Stimulated activated CD8-positive, alpha-beta memory T cell treated with anti-CD3 and anti-CD28 coated beads, Interleukin-12 subunit alpha, Interleukin-12 subunit beta, amount 100 ng/mL, for 24 hours (primary cell): Measurements from ENCODE around the gene NECTIN2.
"Not testable (repeated sequence)": the region's sequence is repeated elsewhere in the genome, so short reads cannot be mapped to it uniquely, and the experiment has no call there.

Experiments used
- DNase-seq: peaks from one replicate; pipeline ENCODE4 v3.0.0-alpha.2; 2020; ENCODE audit errors: extremely low read depth

NECTIN2 gene

GRCh38 chr19:44908074-44908835, 62.2 kb downstream of the NECTIN2 start:
- no peak for DNase-seq

DNA sequence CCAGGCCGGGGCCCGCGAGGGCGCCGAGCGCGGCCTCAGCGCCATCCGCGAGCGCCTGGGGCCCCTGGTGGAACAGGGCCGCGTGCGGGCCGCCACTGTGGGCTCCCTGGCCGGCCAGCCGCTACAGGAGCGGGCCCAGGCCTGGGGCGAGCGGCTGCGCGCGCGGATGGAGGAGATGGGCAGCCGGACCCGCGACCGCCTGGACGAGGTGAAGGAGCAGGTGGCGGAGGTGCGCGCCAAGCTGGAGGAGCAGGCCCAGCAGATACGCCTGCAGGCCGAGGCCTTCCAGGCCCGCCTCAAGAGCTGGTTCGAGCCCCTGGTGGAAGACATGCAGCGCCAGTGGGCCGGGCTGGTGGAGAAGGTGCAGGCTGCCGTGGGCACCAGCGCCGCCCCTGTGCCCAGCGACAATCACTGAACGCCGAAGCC, 62.8 kb downstream of the NECTIN2 start:
- DNase-seq = no peak

DNA sequence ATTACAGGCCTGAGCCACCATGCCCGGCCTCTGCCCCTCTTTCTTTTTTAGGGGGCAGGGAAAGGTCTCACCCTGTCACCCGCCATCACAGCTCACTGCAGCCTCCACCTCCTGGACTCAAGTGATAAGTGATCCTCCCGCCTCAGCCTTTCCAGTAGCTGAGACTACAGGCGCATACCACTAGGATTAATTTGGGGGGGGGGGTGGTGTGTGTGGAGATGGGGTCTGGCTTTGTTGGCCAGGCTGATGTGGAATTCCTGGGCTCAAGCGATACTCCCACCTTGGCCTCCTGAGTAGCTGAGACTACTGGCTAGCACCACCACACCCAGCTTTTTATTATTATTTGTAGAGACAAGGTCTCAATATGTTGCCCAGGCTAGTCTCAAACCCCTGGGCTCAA, 63.7 kb downstream of the NECTIN2 start:
- no peak for DNase-seq

DNA sequence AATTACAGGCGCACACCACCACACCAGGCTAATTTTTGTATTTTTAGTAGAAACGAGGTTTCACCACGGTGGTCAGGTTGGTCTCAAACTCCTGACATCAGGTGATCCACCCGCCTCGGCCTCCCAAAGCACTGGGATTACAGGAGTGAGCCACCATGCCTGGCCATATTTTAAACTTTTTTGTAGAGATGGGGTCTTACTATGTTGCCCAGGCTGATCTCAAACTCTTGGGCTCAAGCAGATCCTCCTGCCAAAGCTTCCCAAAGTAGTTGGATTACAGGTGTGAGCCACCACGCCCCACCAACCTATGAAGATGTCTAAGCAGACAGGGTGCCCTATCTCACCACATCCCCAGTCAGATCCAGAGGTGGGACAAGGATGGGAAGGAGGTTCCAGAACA, 65.8 kb downstream of the NECTIN2 start:
- DNase-seq = not testable (repeated sequence)

GRCh38 chr19:44912854-44913253, 66.8 kb downstream of the NECTIN2 start:
- DNase-seq = no peak

DNA sequence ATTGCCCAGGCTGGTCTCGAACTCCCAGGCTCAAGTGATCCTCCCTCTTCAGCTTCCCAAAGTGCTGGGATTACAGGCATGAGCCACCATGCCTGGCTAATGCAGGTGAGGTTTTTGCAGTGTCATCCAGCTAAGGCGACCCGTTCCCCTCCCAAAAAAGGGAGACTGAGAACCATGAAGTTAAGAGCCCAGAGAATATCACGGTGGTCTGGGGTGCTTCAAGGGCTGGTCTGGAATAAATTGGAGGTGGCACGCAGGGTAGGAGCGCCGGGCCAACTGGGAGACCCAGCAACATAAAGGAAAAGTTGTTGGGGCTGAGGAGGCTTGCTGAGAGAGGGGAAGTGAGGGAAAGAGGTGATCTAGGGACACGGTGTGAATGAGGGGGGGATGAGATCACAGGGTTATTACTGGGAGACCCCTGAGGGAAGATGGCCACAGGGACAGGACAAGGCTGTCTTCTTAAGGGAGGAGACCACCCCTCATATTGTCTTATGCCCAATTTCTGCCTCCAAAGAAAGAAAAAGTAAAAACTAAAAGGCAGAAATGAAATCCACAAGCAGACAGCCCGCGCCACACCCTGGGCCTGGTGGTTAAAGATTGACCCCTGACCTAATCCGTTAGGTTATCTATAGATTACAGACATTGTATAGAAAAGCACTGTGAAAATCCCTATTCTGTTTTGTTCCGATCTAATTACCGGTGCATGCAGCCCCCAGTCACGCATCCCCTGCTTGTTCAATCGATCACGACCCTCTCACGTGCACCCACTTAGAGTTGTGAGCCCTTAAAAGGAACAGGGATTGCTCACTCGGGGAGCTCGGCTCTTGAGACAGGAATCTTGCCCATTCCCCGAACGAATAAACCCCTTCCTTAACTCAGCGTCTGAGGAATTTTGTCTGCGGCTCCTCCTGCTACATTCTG, 67.7 kb downstream of the NECTIN2 start:
- DNase-seq = not testable (repeated sequence)

DNA sequence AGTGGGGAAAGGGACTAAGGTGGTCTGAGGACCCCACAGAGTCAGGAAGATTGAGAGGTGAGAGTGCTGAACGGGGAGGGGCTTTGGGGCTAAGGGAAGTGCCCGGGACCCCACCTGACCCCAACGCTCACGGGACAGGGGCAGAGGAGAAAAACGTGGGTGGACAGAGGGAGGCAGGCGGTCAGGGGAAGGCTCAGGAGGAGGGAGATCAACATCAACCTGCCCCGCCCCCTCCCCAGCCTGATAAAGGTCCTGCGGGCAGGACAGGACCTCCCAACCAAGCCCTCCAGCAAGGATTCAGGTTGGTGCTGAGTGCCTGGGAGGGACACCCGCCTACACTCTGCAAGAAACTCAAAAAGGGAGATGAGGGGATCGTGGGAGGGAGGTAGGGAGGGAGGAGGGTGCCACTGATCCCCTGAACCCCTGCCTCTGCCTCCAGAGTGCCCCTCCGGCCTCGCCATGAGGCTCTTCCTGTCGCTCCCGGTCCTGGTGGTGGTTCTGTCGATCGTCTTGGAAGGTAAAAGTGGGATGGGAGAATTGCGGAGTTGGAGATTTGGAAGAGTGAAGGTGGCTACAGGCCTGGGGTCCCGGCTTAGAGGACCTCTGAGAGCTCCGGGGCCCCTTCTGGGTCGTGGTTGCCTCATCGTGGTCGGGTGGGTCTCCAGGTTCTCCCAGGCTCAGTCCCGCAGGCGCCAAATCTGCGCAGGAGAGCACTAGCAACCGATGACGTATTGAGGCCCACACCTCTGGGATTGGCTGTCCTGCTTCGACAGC, 68.5 kb downstream of the NECTIN2 start, which contains the start of gene APOC1:
APOC1 (plus strand) TSS at position 176 of the 774 bp plus-strand sequence; CDS start at position 460, 284 bp downstream.
- DNase-seq = peak; percentile 44

- DNase-seq = no peak
Observed at GRCh38 chr19:44924243-44924725, 78.2 kb downstream of the NECTIN2 start.

DNA sequence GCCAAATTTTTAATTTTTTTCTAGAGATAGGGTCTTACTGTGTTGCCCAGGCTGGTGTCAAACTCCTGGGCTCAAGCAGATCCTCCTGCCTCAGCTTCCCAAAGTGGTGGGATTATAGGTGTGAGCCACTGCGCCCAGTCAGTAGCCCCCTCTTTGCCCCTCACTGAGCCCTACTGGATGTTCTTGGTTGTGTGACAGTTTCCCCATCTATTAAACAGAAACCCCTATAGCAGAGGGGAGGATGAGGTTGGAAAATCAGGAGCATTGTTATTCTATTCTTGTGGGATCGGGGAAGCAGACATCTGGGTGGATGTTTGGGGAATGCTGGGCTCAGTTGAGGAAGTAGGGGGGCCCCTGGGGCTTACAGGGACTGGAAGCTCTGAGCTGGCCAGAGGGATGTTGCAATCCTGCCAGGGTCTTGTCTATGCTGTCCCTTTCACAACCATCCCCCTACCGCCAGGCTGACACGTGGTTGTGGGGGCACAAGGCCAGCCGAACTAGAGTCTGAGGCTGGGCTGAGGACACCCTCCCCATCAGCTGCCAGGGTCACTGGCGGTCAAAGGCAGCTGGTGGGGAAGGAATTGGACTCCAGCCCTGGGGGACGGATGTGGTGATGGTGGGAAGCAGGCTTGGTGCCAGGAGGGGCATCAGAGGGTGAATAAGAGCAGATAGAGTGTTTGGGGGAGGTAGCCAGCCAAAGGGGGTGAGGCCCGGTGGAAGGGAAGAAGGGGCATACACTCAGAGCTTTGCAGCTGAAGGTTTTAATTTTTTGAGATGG, 79.2 kb downstream of the NECTIN2 start:
- DNase-seq = no peak

- not testable (repeated sequence) for DNase-seq
Observed at GRCh38 chr19:44926245-44927077, 80.4 kb downstream of the NECTIN2 start.

DNA sequence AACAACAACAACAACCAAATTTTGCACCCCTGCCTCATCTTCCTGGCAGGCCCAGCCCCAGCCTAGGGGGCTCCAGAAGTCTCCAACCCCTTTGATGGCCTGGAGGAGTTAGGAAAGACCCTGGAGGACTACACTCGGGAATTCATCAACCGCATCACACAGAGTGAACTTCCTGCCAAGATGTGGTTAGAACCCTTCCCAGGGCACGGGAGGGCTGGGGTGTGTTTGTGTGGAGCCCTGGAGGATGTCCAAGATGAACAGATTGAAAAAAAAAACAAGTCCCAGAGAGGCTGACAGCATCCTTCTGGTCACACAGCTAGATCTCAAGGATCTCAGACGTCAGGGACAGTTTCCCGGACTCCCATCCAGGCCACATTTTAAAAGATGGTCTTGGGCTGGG, 81.6 kb downstream of the NECTIN2 start:
- DNase-seq = no peak

GRCh38 chr19:44930088-44930487, 84.0 kb downstream of the NECTIN2 start:
- no peak for DNase-seq

GRCh38 chr19:44931541-44931940, 85.4 kb downstream of the NECTIN2 start:
- DNase-seq = no peak
